Activated CD4-positive, alpha-beta memory T cell treated with anti-CD3 and anti-CD28 coated beads for 36 hours (primary cell): ENCODE measurements around the gene MARCHF5. TPM values are rescaled to one million over a fixed set of nuclear protein-coding genes. Genes with fewer than 3 reads are reported as not detected.
"Not testable (repeated sequence)": the region's sequence is repeated elsewhere in the genome, so short reads cannot be mapped to it uniquely, and the experiment has no call there.

Source experiments
- CTCF ChIA-PET: fragments of 350-600 bp; sonication (Branson Sonifier 250); formaldehyde crosslinking; loops from one replicate; lab custom pipeline; 2021; ENCODE audit warnings: antibody characterized with exemption, inconsistent platforms; lab: Charles Lee
- POLR2A ChIA-PET: fragments of 350-600 bp; sonication (Branson Sonifier 250); formaldehyde crosslinking; loops from one replicate; lab custom pipeline; 2021; ENCODE audit warnings: antibody characterized with exemption; lab: Charles Lee
- DNase-seq: peaks from one replicate; pipeline ENCODE4 v3.0.0-alpha.2; 2020
- H3K27ac Mint-ChIP-seq: one replicate; pipeline ENCODE4 v1.8.0; 2021; ENCODE audit warnings: mixed read lengths
- H3K27me3 Mint-ChIP-seq: one replicate; pipeline ENCODE4 v1.8.0; 2021; ENCODE audit warnings: mixed read lengths
- H3K36me3 Mint-ChIP-seq: one replicate; pipeline ENCODE4 v1.8.0; 2021; ENCODE audit warnings: mixed read lengths
- H3K4me1 Mint-ChIP-seq: one replicate; pipeline ENCODE4 v1.8.0; 2021; ENCODE audit warnings: low read depth, mixed read lengths
- H3K4me3 Mint-ChIP-seq: one replicate; pipeline ENCODE4 v1.8.0; 2021; ENCODE audit warnings: mild to moderate bottlenecking, mixed read lengths
- H3K9me3 Mint-ChIP-seq: one replicate; pipeline ENCODE4 v1.8.0; 2021; ENCODE audit warnings: mixed read lengths
- intact Hi-C: fragments of 100-400 bp; cut with micrococcal nuclease; formaldehyde crosslinking; loops from one replicate; pipeline ENCODE4 v1.15.1; 2023
- total RNA-seq, 2 experiments: library from RNA; stranded (reverse); gene quantifications; one replicate each; pipeline ENCODE4 v1.2.3, GENCODE V29; 2021

Gene MARCHF5
- total RNA-seq, 2 experiments from 2014 or later = 27.4 to 29.1 TPM

DNA sequence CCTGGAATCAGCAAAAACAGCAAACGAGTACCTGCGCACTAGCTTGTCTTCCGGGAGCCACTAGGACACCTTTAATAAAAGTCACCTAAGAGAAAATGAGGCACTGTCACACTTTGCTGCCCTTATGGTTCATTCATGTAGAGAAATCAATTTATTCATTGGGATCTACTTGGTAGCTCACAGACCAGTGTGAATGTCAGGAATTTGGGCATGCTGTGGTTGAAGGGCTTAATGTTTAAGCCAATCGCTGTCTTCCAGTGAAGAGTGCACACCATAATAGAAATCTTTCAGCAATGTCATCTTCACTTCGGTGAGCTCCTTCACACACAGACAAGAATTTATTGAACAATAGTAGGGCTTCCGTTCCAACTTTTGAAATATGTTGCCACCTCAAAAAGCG is 65.1 kb downstream of the MARCHF5 start:
- ChIA-PET POLR2A (no interaction called here), CTCF (no interaction called here)
- intact Hi-C loops = no loop called here
- Mint-ChIP-seq H3K27ac (no peak overlapping the region), H3K4me3 (no peak overlapping the region), H3K27me3 (no peaks in the 10 kb centered on the region), H3K36me3 (no peaks in the 10 kb centered on the region), H3K9me3 (no peaks in the 10 kb centered on the region), H3K4me1 (no peaks in the 10 kb centered on the region)
- DNase-seq = no peak

DNA sequence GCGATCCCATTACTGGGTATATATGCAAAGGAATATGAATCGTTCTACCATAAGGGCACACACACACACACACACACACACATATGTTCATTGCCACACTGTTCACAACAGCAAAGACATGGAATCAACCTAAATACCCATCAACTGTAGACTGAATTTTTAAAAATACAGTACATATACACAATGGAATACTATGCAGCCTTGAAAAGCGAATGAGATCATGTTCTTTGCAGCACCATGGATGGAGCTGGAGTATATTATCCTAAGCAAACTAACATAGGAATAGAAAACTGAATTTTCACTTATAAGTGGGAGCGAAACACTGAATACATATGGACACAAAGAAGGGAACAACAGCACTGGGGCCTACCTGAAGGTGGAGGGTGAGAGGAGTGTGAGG is 72.5 kb downstream of the MARCHF5 start:
- intact Hi-C loops = no loop called here
- peaks cover 11% of the 10 kb centered on the region for H3K27me3 Mint-ChIP-seq
- CTCF ChIA-PET = no interaction called here

DNA sequence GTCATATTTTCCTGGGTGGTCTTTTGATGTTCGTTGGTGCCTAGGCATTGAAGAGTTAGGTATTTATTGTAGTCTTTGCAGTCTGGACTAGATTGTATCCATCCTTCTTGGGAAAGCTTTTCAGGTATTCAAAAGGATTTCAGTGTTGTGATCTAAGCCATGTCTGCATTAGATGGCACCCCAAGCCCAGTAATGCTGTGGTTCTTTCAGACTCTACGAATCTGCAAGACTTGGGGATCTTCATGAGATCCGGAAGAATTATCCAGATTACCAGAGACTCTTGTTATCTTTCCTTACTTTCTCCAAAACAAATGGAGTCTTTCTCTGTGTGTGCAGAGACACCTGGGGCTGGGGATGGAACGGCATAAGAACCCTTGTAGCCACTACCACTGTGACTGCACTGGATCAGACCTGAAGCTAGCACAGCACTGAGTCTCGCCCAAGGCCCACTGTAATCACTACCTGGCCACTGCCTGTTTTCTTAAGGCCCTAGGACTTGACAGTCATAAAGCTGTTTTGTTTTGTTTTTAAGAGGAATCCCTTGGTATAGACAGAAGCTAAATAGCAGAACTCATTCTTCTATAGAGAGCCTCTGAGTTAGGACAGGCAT is 75.5 kb downstream of the MARCHF5 start:
- Mint-ChIP-seq H3K27me3 (peaks cover 11% of the 10 kb centered on the region), H3K4me1 (no peaks in the 10 kb centered on the region), H3K36me3 (no peaks in the 10 kb centered on the region), H3K27ac (no peak overlapping the region), H3K4me3 (no peak overlapping the region), H3K9me3 (peaks cover 3% of the 10 kb centered on the region)
- intact Hi-C loops = no loop called here
- CTCF ChIA-PET = interaction anchor here (1.0 kb wide), 1 partner anchor 207 kb away, joined by 3 read pairs; the partner anchor contains the start of gene IDE
- POLR2A ChIA-PET = no interaction called here
- DNase-seq = no peak

More for the DNA sequence above, 72.5 kb downstream of the MARCHF5 start:
- Mint-ChIP-seq H3K4me1 (no peaks in the 10 kb centered on the region), H3K36me3 (no peaks in the 10 kb centered on the region), H3K9me3 (peaks cover 3% of the 10 kb centered on the region), H3K27ac (no peak overlapping the region), H3K4me3 (no peak overlapping the region)
- POLR2A ChIA-PET = no interaction called here
- no peak for DNase-seq

DNA sequence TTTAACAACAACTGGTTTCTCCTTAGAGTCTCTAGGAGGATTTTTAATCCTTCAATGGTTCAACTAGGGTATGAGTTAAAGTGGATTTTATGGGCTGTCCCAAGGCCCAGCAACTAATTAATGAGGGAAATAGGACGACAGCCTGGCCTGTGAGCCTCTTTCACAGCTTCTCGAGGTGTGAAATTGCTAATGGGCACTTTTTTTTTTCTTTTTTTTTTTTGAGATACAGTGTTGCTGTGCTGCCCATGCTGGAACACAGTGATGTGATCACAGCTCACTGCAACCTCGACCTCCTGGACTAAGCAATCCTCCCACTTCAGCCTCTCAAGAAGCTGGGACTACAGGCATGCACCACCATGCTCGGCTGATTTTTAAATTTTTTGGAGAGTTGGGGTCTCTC is 87.0 kb downstream of the MARCHF5 start:
- no peak overlapping the region for H3K4me3 Mint-ChIP-seq
- DNase-seq = no peak
- intact Hi-C loops = no loop called here
- POLR2A ChIA-PET = interaction anchor here (0.7 kb wide), 1 partner anchor 184 kb away, joined by 3 read pairs; no protein-coding TSS in a partner anchor
- CTCF ChIA-PET = interaction anchor here (0.6 kb wide), 1 partner anchor 303 kb away, joined by 3 read pairs; no protein-coding TSS in a partner anchor
- no peaks in the 10 kb centered on the region for H3K9me3 Mint-ChIP-seq
- peaks cover 5% of the 10 kb centered on the region for H3K27me3 Mint-ChIP-seq
- no peaks in the 10 kb centered on the region for H3K4me1 Mint-ChIP-seq
- H3K27ac Mint-ChIP-seq = no peak overlapping the region
- H3K36me3 Mint-ChIP-seq = no peaks in the 10 kb centered on the region

DNA sequence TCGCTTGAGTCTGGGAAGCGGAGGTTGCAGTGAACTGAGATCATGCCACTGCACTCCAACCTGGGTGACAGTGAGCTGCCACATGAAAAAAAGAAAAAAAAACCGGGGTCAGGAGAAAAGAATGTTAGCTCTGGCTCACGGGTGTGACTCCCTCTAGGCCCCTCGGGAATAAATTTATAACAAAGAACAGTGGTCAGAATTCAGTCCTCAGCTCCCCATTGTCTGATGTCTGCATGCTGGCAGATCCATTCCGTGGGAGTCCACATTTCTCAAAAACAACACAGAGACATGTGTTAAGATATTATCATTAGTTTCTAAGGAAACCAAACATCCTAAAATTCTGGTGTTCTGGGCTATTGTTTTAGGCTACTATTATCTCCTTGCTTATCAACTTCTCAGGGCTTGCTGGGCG is 90.6 kb downstream of the MARCHF5 start:
- Mint-ChIP-seq H3K27ac (no peak overlapping the region), H3K9me3 (no peaks in the 10 kb centered on the region), H3K4me3 (no peak overlapping the region), H3K4me1 (no peaks in the 10 kb centered on the region), H3K27me3 (peaks cover 5% of the 10 kb centered on the region), H3K36me3 (no peaks in the 10 kb centered on the region)
- DNase-seq = no peak
- intact Hi-C loops = no loop called here
- CTCF ChIA-PET = interaction anchor here (0.6 kb wide), 1 partner anchor 52 kb away, joined by 3 read pairs; no protein-coding TSS in a partner anchor
- POLR2A ChIA-PET = no interaction called here

DNA sequence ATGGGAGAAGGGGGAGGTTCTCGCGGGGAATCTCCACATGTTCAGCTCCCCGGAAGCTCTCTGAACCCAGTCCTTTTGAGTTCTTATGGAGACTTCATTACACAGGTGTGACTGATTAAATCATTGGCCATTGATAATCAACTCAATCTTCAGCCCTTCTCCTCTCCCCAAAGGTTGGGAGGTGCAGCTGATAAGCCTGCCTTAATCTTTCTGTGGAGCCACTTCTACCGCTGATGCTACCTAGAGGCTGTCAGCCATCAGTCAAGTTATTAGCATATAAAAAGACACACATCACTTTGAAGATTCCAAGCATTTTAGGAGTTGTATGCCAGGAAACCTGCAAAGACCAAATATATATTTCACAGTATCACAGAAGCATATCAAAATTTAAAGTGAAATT is 91.7 kb downstream of the MARCHF5 start:
- Mint-ChIP-seq H3K36me3 (no peaks in the 10 kb centered on the region), H3K27ac (no peak overlapping the region), H3K4me3 (no peak overlapping the region), H3K4me1 (no peaks in the 10 kb centered on the region), H3K27me3 (peaks cover 7% of the 10 kb centered on the region), H3K9me3 (no peaks in the 10 kb centered on the region)
- DNase-seq = no peak
- POLR2A ChIA-PET = no interaction called here
- CTCF ChIA-PET = no interaction called here
- intact Hi-C loops = no loop called here

DNA sequence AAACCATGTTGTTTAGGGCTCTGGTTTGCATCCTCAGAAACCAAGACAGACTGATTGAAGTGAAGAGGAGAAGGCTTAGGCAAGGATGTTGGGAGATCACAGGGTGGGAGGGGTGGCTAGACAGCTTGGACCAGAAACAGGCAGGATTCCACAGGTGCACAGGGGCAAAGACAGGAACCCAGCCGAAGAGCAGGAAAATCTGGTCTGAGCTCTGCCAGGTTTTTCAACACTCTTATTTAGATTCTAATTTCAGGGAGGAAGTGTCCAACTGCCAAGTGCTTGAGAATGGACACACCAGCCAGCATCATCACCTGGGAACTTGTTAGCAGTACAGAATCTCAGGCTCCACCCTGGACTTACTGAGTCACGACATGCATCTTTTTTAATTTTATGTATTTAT is 93.8 kb downstream of the MARCHF5 start:
- CTCF ChIA-PET = no interaction called here
- no peaks in the 10 kb centered on the region for H3K36me3 Mint-ChIP-seq

DNA sequence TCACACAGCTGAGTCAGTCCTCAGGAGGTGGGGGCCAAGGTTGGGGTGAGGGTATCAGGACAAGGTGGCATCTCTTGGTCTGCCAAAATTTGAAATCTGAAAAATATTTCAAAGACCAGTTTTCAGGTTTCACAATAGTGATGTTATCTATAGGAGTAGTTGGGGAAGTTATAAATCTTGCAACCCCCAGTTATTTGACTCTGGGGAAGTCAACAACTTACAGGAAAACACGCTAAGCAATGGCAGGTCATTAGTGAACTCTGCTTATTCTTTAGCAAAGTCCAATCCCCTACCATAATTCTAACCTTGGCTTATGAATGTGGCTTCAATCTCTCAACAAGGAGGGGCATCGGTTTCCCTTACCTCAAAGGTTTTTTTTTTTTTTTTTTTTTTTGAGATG is 94.9 kb downstream of the MARCHF5 start:
- H3K4me1 Mint-ChIP-seq = no peaks in the 10 kb centered on the region
- POLR2A ChIA-PET = no interaction called here
- DNase-seq = no peak
- H3K4me3 Mint-ChIP-seq = no peak overlapping the region
- no peak overlapping the region for H3K27ac Mint-ChIP-seq
- H3K9me3 Mint-ChIP-seq = no peaks in the 10 kb centered on the region
- CTCF ChIA-PET = no interaction called here
- H3K36me3 Mint-ChIP-seq = no peaks in the 10 kb centered on the region
- H3K27me3 Mint-ChIP-seq = peaks cover 11% of the 10 kb centered on the region
- intact Hi-C loops = no loop called here

More for the DNA sequence above, 93.8 kb downstream of the MARCHF5 start:
- Mint-ChIP-seq H3K4me1 (no peaks in the 10 kb centered on the region), H3K4me3 (no peak overlapping the region), H3K27ac (no peak overlapping the region), H3K9me3 (no peaks in the 10 kb centered on the region), H3K27me3 (peaks cover 9% of the 10 kb centered on the region)
- POLR2A ChIA-PET = no interaction called here
- intact Hi-C loops = no loop called here
- DNase-seq = no peak

DNA sequence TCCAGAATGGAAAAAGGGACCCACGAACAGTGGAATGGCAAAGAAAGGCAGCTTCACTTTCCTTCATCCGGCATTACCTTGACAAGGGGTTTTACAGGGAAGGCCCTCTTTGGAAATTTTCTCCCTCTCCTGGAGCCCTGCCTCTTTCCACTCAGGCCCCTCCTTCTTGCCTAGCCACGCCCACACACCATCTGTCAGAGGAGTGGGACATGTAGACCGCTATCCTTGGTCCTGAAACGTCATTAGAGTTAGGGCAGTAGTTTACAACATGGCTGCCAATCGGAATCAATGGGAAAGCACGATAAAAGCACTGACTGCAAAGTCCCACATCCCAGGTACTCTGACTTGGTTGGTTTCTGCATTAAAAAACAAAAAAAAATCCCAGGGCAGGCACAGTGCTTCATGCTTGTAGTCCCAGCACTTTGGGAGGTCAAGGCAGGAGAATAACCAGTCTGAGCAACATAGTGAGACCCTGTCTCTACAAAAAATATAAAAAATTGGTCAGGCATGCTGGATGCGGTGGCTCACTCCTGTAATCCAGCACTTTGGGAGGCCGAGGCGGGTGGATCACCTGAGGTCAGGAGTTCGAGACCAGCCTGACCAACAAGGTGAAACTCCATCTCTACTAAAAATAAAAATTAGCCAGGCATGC is 96.4 kb downstream of the MARCHF5 start:
- intact Hi-C loops = no loop called here
- ChIA-PET CTCF (interaction anchor here (0.6 kb wide), 1 partner anchor 188 kb away, joined by 3 read pairs; no protein-coding TSS in a partner anchor), POLR2A (no interaction called here)
- H3K27ac Mint-ChIP-seq = no peak overlapping the region
- peaks cover 9% of the 10 kb centered on the region for H3K27me3 Mint-ChIP-seq
- DNase-seq = peak; percentile 16
- H3K36me3 Mint-ChIP-seq = no peaks in the 10 kb centered on the region
- H3K4me3 Mint-ChIP-seq = no peak overlapping the region
- no peaks in the 10 kb centered on the region for H3K9me3 Mint-ChIP-seq
- H3K4me1 Mint-ChIP-seq = no peaks in the 10 kb centered on the region

DNA sequence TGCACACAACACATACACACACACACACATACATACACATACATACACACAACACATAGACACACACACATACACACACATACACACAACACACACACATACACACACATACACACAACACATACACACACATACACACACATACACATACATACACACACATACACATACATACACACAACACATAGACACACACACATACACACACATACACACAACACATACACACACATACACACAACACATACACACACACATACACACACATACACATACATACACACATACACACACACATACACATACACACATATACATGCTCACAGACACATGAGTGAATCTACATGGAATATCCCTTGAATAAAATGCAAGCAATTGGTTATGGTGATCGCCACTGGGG is 102.2 kb downstream of the MARCHF5 start:
- CTCF ChIA-PET, H3K36me3 Mint-ChIP-seq, H3K4me3 Mint-ChIP-seq, H3K27me3 Mint-ChIP-seq, DNase-seq, intact Hi-C loops, H3K27ac Mint-ChIP-seq, H3K4me1 Mint-ChIP-seq, H3K9me3 Mint-ChIP-seq: not testable (repeated sequence)
- POLR2A ChIA-PET = interaction anchor here (0.6 kb wide), 1 partner anchor 8 kb away, joined by 3 read pairs; no protein-coding TSS in a partner anchor

DNA sequence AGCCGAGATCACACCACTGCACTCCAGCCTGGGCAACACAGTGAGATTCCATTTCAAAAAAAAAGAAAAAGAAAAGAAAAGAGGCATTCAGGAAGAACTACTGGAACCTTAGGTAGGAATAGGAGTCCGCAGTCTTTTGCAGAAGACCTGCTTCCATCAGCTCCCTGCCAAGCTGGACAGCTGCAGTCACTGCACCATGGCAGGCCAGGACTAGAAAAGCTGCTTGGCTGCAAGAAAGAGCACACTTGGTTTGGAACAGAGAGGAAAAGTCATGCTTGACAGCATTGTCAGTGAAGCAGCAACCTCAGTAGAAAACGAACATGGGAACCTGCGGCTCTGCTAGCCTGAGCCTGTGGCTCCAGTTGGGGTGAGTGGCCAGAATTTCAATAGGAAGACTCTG is 104.3 kb downstream of the MARCHF5 start:
- Mint-ChIP-seq H3K4me1 (no peaks in the 10 kb centered on the region), H3K27ac (no peak overlapping the region)

DNA sequence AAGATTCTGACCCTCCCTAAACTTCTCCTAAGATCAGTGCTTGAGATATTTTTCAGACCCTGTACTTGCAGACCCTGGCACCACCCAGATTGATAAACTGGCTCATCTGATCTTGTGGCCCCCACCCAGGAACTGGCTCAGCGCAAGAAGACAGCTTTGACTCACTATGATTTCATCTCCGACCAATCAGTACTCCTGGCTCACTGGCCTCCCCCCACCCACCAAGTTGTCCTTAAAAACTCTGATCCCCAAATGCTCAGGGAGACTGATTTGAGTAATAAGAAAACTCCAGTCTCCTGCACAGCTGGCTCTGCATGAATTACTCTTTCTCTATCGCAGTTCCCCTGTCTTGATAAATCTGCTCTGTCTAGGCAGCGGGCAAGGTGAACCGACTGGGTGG is 111.3 kb downstream of the MARCHF5 start:
- H3K27me3 Mint-ChIP-seq, DNase-seq, H3K4me3 Mint-ChIP-seq, H3K27ac Mint-ChIP-seq, H3K4me1 Mint-ChIP-seq, CTCF ChIA-PET, H3K9me3 Mint-ChIP-seq, H3K36me3 Mint-ChIP-seq, intact Hi-C loops, POLR2A ChIA-PET: not testable (repeated sequence)

More for the DNA sequence above, 104.3 kb downstream of the MARCHF5 start:
- ChIA-PET CTCF (no interaction called here), POLR2A (no interaction called here)
- Mint-ChIP-seq H3K27me3 (peaks cover 2% of the 10 kb centered on the region), H3K36me3 (no peaks in the 10 kb centered on the region), H3K4me3 (no peak overlapping the region), H3K9me3 (peaks cover 8% of the 10 kb centered on the region)
- no peak for DNase-seq
- intact Hi-C loops = no loop called here
